Ascending aorta (tissue), 2 donors: ENCODE data around the gene ESR1. TPM values are rescaled to one million over a fixed set of nuclear protein-coding genes. Genes with fewer than 3 reads are reported as not detected.
A peak's percentile ranks its signal among the peaks of the same experiment; 100 is the strongest.

ENCODE experiments used
- DNase-seq, 2 donors: peaks; one replicate each; pipeline ENCODE4 v3.0.0-alpha.2; 2019; ENCODE audit warnings: low spot score in 2 of 2
- H3K27ac ChIP-seq, 2 donors: fragments of 200-600 bp; sonication (generic); one replicate each; pipeline ENCODE4 v1.5.1; 2016 to 2017; ENCODE audit warnings: mild to moderate bottlenecking in 1 of 2
- H3K27me3 ChIP-seq: fragments of 200-600 bp; sonication (generic); one replicate; pipeline ENCODE4 v1.5.1; 2017
- H3K36me3 ChIP-seq, 2 donors: fragments of 200-600 bp; sonication (generic); one replicate each; pipeline ENCODE4 v1.5.1; 2016
- H3K4me1 ChIP-seq, 2 donors: fragments of 200-600 bp; sonication (generic); one replicate each; pipeline ENCODE4 v1.5.1; 2016 to 2017; ENCODE audit warnings: mild to moderate bottlenecking in 1 of 2
- H3K4me3 ChIP-seq, 2 donors: fragments of 200-600 bp; sonication (generic); one replicate each; pipeline ENCODE4 v1.5.1; 2016 to 2017; ENCODE audit warnings: mild to moderate bottlenecking in 1 of 2
- H3K9me3 ChIP-seq, 2 donors: fragments of 200-600 bp; sonication (generic); one replicate each; pipeline ENCODE4 v1.5.1; 2016
- CTCF ChIP-seq, 3 experiments: fragments of 200-600 bp in 2 of 3; fragments of 450-650 bp in 1 of 3; sonication (generic) in 2 of 3; IDR thresholded peaks; one replicate each; pipeline ENCODE4 v1.5.1; 2016 to 2019; ENCODE audit warnings: antibody characterized with exemption in 3 of 3, mild to moderate bottlenecking in 1 of 3, moderate library complexity in 1 of 3
- intact Hi-C: fragments of 100-400 bp; cut with DNase I; formaldehyde crosslinking; loops from one replicate; pipeline ENCODE4 v1.15.1; 2023
- total RNA-seq: library from RNA; depleted of rRNA; stranded (reverse); fragments of >200 nt; gene quantifications from one replicate; pipeline ENCODE4 v1.1.0, GENCODE V29; 2016

The ESR1 gene
- total RNA-seq, 1 donor from 2014 or later, result 3.0 TPM

- no peak overlapping the region for H3K4me3 ChIP-seq
- no peaks in the 10 kb centered on the region for H3K9me3 ChIP-seq
- peaks cover 0 to 7% of the 10 kb centered on the region in 2 donors for H3K4me1 ChIP-seq
- H3K27me3 ChIP-seq, result no peaks in the 10 kb centered on the region
- no peak overlapping the region for H3K27ac ChIP-seq
- intact Hi-C loops, result loop anchor here (5.0 kb wide), 2 partner anchors 37 to 432 kb away; no protein-coding TSS in a partner anchor
- TF ChIP-seq CTCF (IDR thresholded peaks at IDR 0.05), result peak; percentile 70 to 75 (median 73)
- peaks cover 42 to 48% of the 10 kb centered on the region in 2 donors for H3K36me3 ChIP-seq
- DNase-seq, result no peak
Observed at GRCh38 chr6:152124429-152125074, 317.1 kb downstream of the ESR1 start.

GRCh38 chr6:152127432-152128165 lies 320.1 kb downstream of the ESR1 start:
- peaks cover 0 to 11% of the 10 kb centered on the region in 2 donors for H3K4me1 ChIP-seq
- peaks cover 32 to 48% of the 10 kb centered on the region in 2 donors for H3K36me3 ChIP-seq
- H3K27me3 ChIP-seq, result no peaks in the 10 kb centered on the region
- intact Hi-C loops, result loop anchor here (2.0 kb wide), 1 partner anchor 363 kb away; no protein-coding TSS in a partner anchor
- H3K9me3 ChIP-seq, result no peaks in the 10 kb centered on the region
- no peak overlapping the region for H3K4me3 ChIP-seq
- no peak for DNase-seq
- peak overlapping the region; percentile 9 to 22 for H3K27ac ChIP-seq
- TF ChIP-seq CTCF (IDR thresholded peaks at IDR 0.05), result no peak

GRCh38 chr6:152129691-152130151 lies 322.2 kb downstream of the ESR1 start:
- no peak for TF ChIP-seq CTCF (IDR thresholded peaks at IDR 0.05)
- Histone ChIP-seq H3K27ac (peak overlapping the region; percentile 74 to 75), H3K4me3 (peak overlapping the region; percentile 2 to 30), H3K27me3 (no peaks in the 10 kb centered on the region), H3K36me3 (peaks cover 50 to 68% of the 10 kb centered on the region in 2 donors), H3K9me3 (no peaks in the 10 kb centered on the region), H3K4me1 (peaks cover 0 to 11% of the 10 kb centered on the region in 2 donors)
- no peak for DNase-seq
- intact Hi-C loops, result no loop called here

- H3K4me1 ChIP-seq, result peaks cover 0 to 11% of the 10 kb centered on the region in 2 donors
- no peak for TF ChIP-seq CTCF (IDR thresholded peaks at IDR 0.05)
- H3K27ac ChIP-seq, result peak overlapping the region; percentile 74 to 75
- intact Hi-C loops, result no loop called here
- peak overlapping the region; percentile 2 to 30 for H3K4me3 ChIP-seq
- H3K36me3 ChIP-seq, result peaks cover 57 to 72% of the 10 kb centered on the region in 2 donors
- H3K27me3 ChIP-seq, result no peaks in the 10 kb centered on the region
- no peak for DNase-seq
- H3K9me3 ChIP-seq, result no peaks in the 10 kb centered on the region
Observed at GRCh38 chr6:152130441-152130840, 323.0 kb downstream of the ESR1 start.

GRCh38 chr6:152135755-152136448 lies 328.4 kb downstream of the ESR1 start:
- intact Hi-C loops, result no loop called here
- Histone ChIP-seq H3K4me1 (no peaks in the 10 kb centered on the region), H3K36me3 (peaks cover 93 to 94% of the 10 kb centered on the region in 2 donors), H3K4me3 (no peak overlapping the region), H3K27me3 (no peaks in the 10 kb centered on the region), H3K27ac (no peak overlapping the region), H3K9me3 (no peaks in the 10 kb centered on the region)
- TF ChIP-seq CTCF (IDR thresholded peaks at IDR 0.05), result no peak
- DNase-seq, result no peak
